ENCODE data around the gene TLE5. TPM values are rescaled to one million over a fixed set of nuclear protein-coding genes. Genes with fewer than 3 reads are reported as not detected.

TLE5 gene
- total and polyA plus RNA-seq, 2 experiments from 2014 or later: 130 to 154 TPM

GRCh38 chr19:3053780-3054179 lies 8.5 kb downstream of the TLE5 start (continued):
- TF ChIP-seq CTCF (conservative IDR thresholded peaks at IDR 0.05; ENCODE audit: low read depth in 2 of 2): no peak

- no peak overlapping the region for H3K4me3 ChIP-seq
- Mint-ChIP-seq H3K4me1 (peaks cover 31% of the 10 kb centered on the region), H3K27me3 (ENCODE audit: insufficient read depth, low read depth, poor library complexity) (peaks cover 35% of the 10 kb centered on the region), H3K4me3 (no peak overlapping the region), H3K9me3 (no peaks in the 10 kb centered on the region), H3K27ac (no peak overlapping the region), H3K36me3 (ENCODE audit: low read depth) (peaks cover 22% of the 10 kb centered on the region)
- DNase-seq (ENCODE audit: low spot score) (no peak), ATAC-seq (no peak)
- H3K79me2 ChIP-seq (replicated peaks; ENCODE audit: insufficient read depth): no peaks in the 10 kb centered on the region
- H3K9me2 ChIP-seq (ENCODE audit: insufficient read depth): no peaks in the 10 kb centered on the region
- no peak overlapping the region for H3K27ac ChIP-seq (ENCODE audit: low read depth)
- H3F3A ChIP-seq (replicated peaks; ENCODE audit: low read depth): peaks cover 10% of the 10 kb centered on the region; the same call in 1 of the 2 replicates
- TF ChIP-seq NANOG (IDR thresholded peaks at IDR 0.05; ENCODE audit: borderline replicate concordance) (no peak), ZNF331 (CRISPR knock-in tag; IDR thresholded peaks at IDR 0.05; ENCODE audit: low read depth) (no peak), REST (IDR thresholded peaks at IDR 0.05; ENCODE audit: unreplicated experiment) (no peak), EZH2 (IDR thresholded peaks at IDR 0.05; ENCODE audit: low read depth, unreplicated experiment) (no peak), JUNB (IDR thresholded peaks at IDR 0.05; ENCODE audit: unreplicated experiment) (no peak), ZNF462 (CRISPR knock-in tag; IDR thresholded peaks at IDR 0.05) (no peak), CREB1 (CRISPR knock-in tag; IDR thresholded peaks at IDR 0.05; ENCODE audit: low read depth) (no peak), STAT1 (IDR thresholded peaks at IDR 0.05; ENCODE audit: unreplicated experiment) (no peak), ETS1 (IDR thresholded peaks at IDR 0.05) (no peak), CTCF (conservative IDR thresholded peaks at IDR 0.05; ENCODE audit: low read depth in 2 of 2) (no peak)
- H4K20me1 ChIP-seq (replicated peaks; ENCODE audit: insufficient read depth): no peaks in the 10 kb centered on the region; the same call in 1 of the 2 replicates
- H3K36me3 ChIP-seq (ENCODE audit: insufficient read depth): no peaks in the 10 kb centered on the region
- H3K27me3 ChIP-seq (ENCODE audit: insufficient read depth): peaks cover 9% of the 10 kb centered on the region
- no peak overlapping the region for H2AFZ ChIP-seq
- H3K4me1 ChIP-seq (ENCODE audit: insufficient read depth): peaks cover 42% of the 10 kb centered on the region; the same call in 1 of the 2 replicates
- no peak overlapping the region for H3K4me2 ChIP-seq
Measured at GRCh38 chr19:3053218-3053621, 9.1 kb downstream of the TLE5 start.

Data from GM23338 (cell line).